Measurements from ENCODE around the gene PRDM2. TPM values are rescaled to one million over a fixed set of nuclear protein-coding genes. Genes with fewer than 3 reads are reported as not detected.

The PRDM2 gene
- total RNA-seq, 1 donor from 2014 or later: 23.0 TPM

DNA sequence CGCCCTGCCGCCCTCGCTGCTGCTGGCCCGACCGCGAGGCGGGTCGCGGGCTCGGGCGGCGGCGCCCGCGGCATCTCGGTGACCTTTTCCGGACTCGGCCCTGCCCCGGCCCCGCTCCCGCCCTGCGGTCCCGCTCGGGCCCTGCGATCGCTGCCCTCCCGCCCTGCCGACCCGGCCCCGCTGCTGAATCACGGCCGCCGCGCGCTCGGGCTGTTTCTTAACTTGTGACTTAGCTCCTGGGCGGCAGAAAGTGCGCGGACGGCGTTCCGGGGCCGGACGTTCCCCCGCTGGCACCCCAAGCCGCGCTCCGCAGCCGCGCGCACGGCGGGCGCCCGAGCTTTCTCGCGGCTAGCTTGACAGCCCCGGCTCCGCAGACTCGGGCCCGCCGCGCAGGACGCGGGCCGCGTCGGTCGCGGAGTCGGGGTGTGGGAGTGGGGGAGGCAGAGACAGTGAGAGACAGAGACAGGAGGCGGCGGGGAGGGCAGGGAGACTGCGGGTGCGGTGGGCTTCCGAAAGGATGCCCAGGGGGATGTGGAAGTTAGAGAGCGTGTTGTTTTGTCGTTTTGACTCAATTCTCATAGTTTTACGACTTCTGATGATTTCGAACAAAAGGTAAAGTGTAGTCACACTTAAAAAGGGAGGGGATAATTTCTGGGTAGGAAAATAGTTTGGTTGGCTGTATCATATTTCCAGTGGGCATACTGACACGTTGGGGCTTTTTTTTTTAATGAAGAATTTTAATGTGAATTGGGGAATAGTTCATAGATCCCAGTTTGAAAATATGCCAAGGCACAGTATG, 49.8 kb downstream of the PRDM2 start:
- no peaks in the 10 kb centered on the region for H3K36me3 ChIP-seq (ENCODE audit: control insufficient read depth in 3 of 3, insufficient read depth in 3 of 3, low read length in 3 of 3)
- H3K4me3 ChIP-seq (ENCODE audit: low read length in 3 of 3): peak overlapping the region; percentile 81 to 89 (median 84)
- peak overlapping the region; percentile 77 to 90 (median 85) for H3K9ac ChIP-seq (ENCODE audit: low read depth in 1 of 3, low read length in 3 of 3)
- peak overlapping the region; percentile 89 for H3K27ac ChIP-seq (ENCODE audit: low read depth, low read length)
- peaks cover 29 to 47% (median 40%) of the 10 kb centered on the region in 3 donors for H3K4me1 ChIP-seq (ENCODE audit: control insufficient read depth in 3 of 3, insufficient read depth in 3 of 3, low read length in 3 of 3)
- H3K27me3 ChIP-seq (ENCODE audit: control insufficient read depth in 3 of 3, insufficient read depth in 3 of 3, low read length in 3 of 3): no peaks in the 10 kb centered on the region
- no peaks in the 10 kb centered on the region for H3K9me3 ChIP-seq (ENCODE audit: control insufficient read depth in 3 of 3, low read length in 3 of 3)

DNA sequence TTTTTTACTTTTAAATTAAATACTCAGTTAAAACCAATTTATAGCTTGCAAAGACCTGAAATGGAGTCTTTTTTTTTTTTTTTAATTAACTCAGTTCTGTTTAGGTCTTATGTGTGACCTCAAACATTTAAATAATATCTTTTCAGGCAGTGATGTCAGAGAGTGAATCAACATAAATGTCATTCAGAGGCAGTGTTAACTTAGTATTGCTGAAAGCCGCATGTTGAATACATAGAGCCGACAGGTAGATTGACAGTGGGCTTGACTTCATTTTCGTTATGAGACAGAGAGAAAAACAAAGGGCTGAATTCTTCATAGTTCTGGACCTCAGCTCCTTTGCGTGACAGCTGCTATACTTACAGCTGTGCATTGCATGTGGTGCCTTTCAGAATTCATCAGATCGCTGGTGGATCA, 51.5 kb downstream of the PRDM2 start:
- H3K27me3 ChIP-seq (ENCODE audit: control insufficient read depth in 3 of 3, insufficient read depth in 3 of 3, low read length in 3 of 3): no peaks in the 10 kb centered on the region
- no peak overlapping the region for H3K27ac ChIP-seq (ENCODE audit: low read depth, low read length)
- H3K36me3 ChIP-seq (ENCODE audit: control insufficient read depth in 3 of 3, insufficient read depth in 3 of 3, low read length in 3 of 3): no peaks in the 10 kb centered on the region
- no peak overlapping the region for H3K4me3 ChIP-seq (ENCODE audit: low read length in 3 of 3)
- no peaks in the 10 kb centered on the region for H3K9me3 ChIP-seq (ENCODE audit: control insufficient read depth in 3 of 3, low read length in 3 of 3)
- peak overlapping the region in 2 of 3 donors; percentile 34 to 85 for H3K9ac ChIP-seq (ENCODE audit: low read depth in 1 of 3, low read length in 3 of 3)
- H3K4me1 ChIP-seq (ENCODE audit: control insufficient read depth in 3 of 3, insufficient read depth in 3 of 3, low read length in 3 of 3): peaks cover 36 to 52% (median 45%) of the 10 kb centered on the region in 3 donors

DNA sequence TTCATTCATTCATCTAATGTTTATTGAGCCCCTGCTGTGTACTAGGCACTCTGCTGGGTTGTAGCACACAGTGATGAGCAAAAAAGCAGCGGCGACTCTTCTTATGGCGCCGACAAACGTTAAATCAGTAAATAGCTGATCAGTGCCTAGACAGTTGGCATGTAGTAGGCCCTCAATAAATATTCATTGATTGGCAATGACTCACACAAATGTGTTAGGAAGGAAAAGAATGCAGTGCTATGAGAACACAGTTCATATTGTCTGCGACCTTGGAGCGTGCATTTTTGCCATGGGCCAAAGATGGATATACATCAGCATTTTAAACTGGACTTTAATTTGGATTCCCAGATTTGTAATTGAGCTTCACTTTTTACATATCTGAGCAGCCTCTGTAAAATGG, 52.0 kb downstream of the PRDM2 start:
- Histone ChIP-seq H3K9ac (ENCODE audit: low read depth in 1 of 3, low read length in 3 of 3) (no peak overlapping the region), H3K27ac (ENCODE audit: low read depth, low read length) (no peak overlapping the region), H3K9me3 (ENCODE audit: control insufficient read depth in 3 of 3, low read length in 3 of 3) (no peaks in the 10 kb centered on the region), H3K4me1 (ENCODE audit: control insufficient read depth in 3 of 3, insufficient read depth in 3 of 3, low read length in 3 of 3) (peaks cover 41 to 57% (median 51%) of the 10 kb centered on the region in 3 donors), H3K4me3 (ENCODE audit: low read length in 3 of 3) (no peak overlapping the region), H3K27me3 (ENCODE audit: control insufficient read depth in 3 of 3, insufficient read depth in 3 of 3, low read length in 3 of 3) (no peaks in the 10 kb centered on the region), H3K36me3 (ENCODE audit: control insufficient read depth in 3 of 3, insufficient read depth in 3 of 3, low read length in 3 of 3) (no peaks in the 10 kb centered on the region)

DNA sequence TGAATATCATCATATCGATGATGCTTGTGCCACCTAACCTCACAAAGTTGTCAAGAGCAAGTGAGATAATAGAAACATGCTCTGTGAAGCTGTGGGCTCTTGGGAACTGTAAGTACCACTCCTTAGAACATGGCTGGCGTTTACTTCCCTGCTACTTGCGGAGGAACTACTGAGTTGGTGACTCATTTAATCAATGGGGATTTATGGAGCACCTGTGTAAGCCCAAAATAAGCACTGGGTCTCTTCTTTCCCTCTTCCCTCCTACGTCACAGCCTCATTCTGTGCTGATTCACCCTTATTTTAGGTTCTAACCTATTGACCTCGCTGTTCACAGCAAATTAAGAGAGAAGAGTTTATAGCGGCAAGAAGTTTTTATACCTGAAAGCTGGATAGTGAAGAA, 52.9 kb downstream of the PRDM2 start:
- Histone ChIP-seq H3K27me3 (ENCODE audit: control insufficient read depth in 3 of 3, insufficient read depth in 3 of 3, low read length in 3 of 3) (no peaks in the 10 kb centered on the region), H3K9me3 (ENCODE audit: control insufficient read depth in 3 of 3, low read length in 3 of 3) (no peaks in the 10 kb centered on the region), H3K36me3 (ENCODE audit: control insufficient read depth in 3 of 3, insufficient read depth in 3 of 3, low read length in 3 of 3) (no peaks in the 10 kb centered on the region), H3K27ac (ENCODE audit: low read depth, low read length) (no peak overlapping the region), H3K4me1 (ENCODE audit: control insufficient read depth in 3 of 3, insufficient read depth in 3 of 3, low read length in 3 of 3) (peaks cover 45 to 61% (median 56%) of the 10 kb centered on the region in 3 donors), H3K9ac (ENCODE audit: low read depth in 1 of 3, low read length in 3 of 3) (no peak overlapping the region), H3K4me3 (ENCODE audit: low read length in 3 of 3) (no peak overlapping the region)

DNA sequence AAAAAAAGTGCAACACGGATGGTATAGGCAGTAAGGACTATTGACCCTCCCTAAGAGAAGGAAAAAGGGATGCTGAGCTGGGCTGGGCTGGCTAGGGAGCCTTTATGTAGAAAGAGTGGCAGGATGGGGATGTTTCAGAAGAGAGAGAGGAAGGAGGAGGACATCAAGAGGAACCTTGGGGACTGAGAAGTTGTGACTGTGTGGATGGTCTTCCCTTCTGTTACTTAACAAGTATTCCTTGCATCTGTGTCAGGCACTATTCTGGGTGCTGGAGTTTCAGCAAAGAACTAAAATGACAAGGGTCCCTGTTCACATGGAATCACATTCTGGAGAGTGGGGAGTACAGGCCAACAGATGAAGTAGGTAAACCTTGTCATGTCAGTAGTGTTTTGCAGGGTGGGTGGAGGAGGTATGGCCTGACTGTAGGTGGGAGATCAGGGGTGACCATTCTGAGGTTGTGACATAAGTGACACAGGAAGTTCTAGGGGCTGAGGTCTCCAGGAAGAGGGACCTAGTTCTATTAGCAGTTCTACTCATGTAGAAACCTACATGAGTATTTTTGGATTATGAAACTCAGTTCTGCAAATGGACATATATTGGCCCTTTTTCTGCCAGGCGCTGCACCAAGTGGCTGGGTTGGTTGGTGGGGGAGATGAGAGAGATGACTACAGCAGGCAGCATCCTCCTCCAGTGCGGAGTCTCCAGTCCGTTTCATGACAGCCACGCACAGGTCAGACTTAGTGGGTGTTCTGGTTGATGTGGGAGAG, 53.8 kb downstream of the PRDM2 start:
- H3K4me1 ChIP-seq (ENCODE audit: control insufficient read depth in 3 of 3, insufficient read depth in 3 of 3, low read length in 3 of 3): peaks cover 40 to 57% (median 52%) of the 10 kb centered on the region in 3 donors
- H3K9ac ChIP-seq (ENCODE audit: low read depth in 1 of 3, low read length in 3 of 3): no peak overlapping the region
- no peaks in the 10 kb centered on the region for H3K27me3 ChIP-seq (ENCODE audit: control insufficient read depth in 3 of 3, insufficient read depth in 3 of 3, low read length in 3 of 3)
- no peak overlapping the region for H3K27ac ChIP-seq (ENCODE audit: low read depth, low read length)
- no peaks in the 10 kb centered on the region for H3K9me3 ChIP-seq (ENCODE audit: control insufficient read depth in 3 of 3, low read length in 3 of 3)
- H3K36me3 ChIP-seq (ENCODE audit: control insufficient read depth in 3 of 3, insufficient read depth in 3 of 3, low read length in 3 of 3): no peaks in the 10 kb centered on the region
- H3K4me3 ChIP-seq (ENCODE audit: low read length in 3 of 3): no peak overlapping the region

DNA sequence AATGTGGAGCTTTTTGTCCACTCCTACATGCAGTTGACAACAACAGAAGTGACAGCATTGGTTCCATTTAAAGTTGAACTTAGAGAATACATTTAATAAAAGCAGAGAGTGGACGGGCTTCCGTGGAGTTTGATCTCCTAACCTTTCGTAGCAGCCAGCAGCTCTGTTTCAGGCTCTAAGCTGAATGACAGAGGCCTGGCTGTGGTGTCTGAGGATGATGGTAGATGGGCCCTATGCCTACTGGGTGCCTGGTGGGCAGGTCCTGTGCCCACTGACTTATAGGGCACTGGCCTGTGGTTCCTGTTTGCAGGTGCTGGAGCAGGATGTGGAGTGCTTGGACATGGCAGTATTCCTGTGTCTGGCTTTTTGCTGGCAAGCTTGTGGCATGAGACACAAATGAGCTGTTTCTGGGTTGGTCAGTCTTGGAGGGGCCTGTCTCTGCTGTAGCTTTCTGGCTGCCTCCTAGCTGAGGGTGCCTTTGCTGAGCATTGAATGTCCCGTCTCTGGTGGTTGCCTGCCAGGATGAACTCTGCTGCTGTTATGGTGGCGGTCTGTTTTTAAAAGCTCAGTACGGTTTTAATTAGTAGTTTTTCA, 54.6 kb downstream of the PRDM2 start:
- H3K27ac ChIP-seq (ENCODE audit: low read depth, low read length): no peak overlapping the region
- H3K9me3 ChIP-seq (ENCODE audit: control insufficient read depth in 3 of 3, low read length in 3 of 3): no peaks in the 10 kb centered on the region
- peak overlapping the region in 1 of 3 donors; percentile 63 for H3K9ac ChIP-seq (ENCODE audit: low read depth in 1 of 3, low read length in 3 of 3)
- peak overlapping the region in 1 of 3 donors; percentile 23 for H3K4me3 ChIP-seq (ENCODE audit: low read length in 3 of 3)
- no peaks in the 10 kb centered on the region for H3K27me3 ChIP-seq (ENCODE audit: control insufficient read depth in 3 of 3, insufficient read depth in 3 of 3, low read length in 3 of 3)
- H3K4me1 ChIP-seq (ENCODE audit: control insufficient read depth in 3 of 3, insufficient read depth in 3 of 3, low read length in 3 of 3): peaks cover 44 to 57% (median 51%) of the 10 kb centered on the region in 3 donors
- H3K36me3 ChIP-seq (ENCODE audit: control insufficient read depth in 3 of 3, insufficient read depth in 3 of 3, low read length in 3 of 3): no peaks in the 10 kb centered on the region

DNA sequence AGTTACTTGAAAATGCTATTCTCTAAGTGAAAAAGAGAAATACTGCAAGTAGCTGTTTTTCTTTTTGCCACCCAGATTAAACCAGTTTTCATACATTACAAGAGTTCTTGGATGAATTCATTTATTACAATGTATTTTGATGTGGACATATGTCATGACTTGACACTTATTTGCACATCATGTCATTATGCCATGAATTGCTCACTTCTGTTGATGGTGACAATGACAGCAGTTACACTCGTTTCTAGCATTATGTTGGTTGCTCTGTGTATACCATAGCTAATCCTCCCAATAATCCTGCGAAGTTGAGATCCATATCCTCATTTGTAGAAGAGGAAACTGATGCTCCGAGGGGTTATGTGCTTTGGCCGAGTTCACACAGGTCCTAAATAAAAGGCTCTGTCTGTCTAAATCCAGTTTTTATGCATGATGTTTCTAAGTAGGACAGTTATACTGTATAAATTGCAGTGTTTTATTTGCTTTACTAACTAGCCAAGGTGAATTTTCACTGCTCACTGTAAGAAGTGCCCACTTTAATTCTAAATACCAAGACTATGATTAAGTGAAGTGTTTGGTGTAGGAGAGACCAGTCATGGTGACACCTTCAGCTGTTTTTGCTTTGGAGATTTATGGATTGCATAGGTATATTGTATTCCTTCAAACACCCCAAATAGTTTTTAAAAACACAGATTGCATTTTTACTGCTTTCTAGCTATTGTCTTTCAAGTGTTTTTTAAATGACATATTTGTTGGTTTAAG, 56.7 kb downstream of the PRDM2 start:
- H3K4me3 ChIP-seq (ENCODE audit: low read length in 3 of 3): no peak overlapping the region
- H3K4me1 ChIP-seq (ENCODE audit: control insufficient read depth in 3 of 3, insufficient read depth in 3 of 3, low read length in 3 of 3): peaks cover 44 to 59% (median 50%) of the 10 kb centered on the region in 3 donors
- H3K36me3 ChIP-seq (ENCODE audit: control insufficient read depth in 3 of 3, insufficient read depth in 3 of 3, low read length in 3 of 3): no peaks in the 10 kb centered on the region

DNA sequence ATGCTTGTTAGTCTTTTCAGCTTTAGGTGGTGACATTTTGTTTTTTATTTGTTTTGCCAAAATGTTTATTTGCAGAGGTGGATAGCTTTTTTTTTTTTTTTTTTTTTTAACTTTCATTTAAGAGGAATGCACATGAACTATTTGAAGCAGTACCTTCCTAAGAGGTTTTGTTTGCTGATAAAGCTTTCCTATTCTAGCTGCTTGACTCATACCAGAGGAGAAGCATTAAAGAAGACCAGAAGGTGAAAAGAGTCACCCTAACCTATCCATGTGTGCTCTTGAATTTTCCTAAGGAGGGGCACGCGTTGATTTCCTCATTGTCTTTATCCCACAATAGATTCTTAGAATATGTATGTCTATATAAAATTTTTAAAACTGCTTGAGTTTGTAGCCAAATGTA, 57.7 kb downstream of the PRDM2 start:
- H3K36me3 ChIP-seq (ENCODE audit: control insufficient read depth in 3 of 3, insufficient read depth in 3 of 3, low read length in 3 of 3): no peaks in the 10 kb centered on the region
- H3K4me3 ChIP-seq (ENCODE audit: low read length in 3 of 3): no peak overlapping the region
- peaks cover 47 to 61% (median 50%) of the 10 kb centered on the region in 3 donors for H3K4me1 ChIP-seq (ENCODE audit: control insufficient read depth in 3 of 3, insufficient read depth in 3 of 3, low read length in 3 of 3)
- H3K9me3 ChIP-seq (ENCODE audit: control insufficient read depth in 3 of 3, low read length in 3 of 3): no peaks in the 10 kb centered on the region
- H3K27ac ChIP-seq (ENCODE audit: low read depth, low read length): no peak overlapping the region
- H3K27me3 ChIP-seq (ENCODE audit: control insufficient read depth in 3 of 3, insufficient read depth in 3 of 3, low read length in 3 of 3): no peaks in the 10 kb centered on the region
- H3K9ac ChIP-seq (ENCODE audit: low read depth in 1 of 3, low read length in 3 of 3): no peak overlapping the region

More for the DNA sequence above, 56.7 kb downstream of the PRDM2 start:
- peak overlapping the region in 1 of 3 donors; percentile 19 for H3K9ac ChIP-seq (ENCODE audit: low read depth in 1 of 3, low read length in 3 of 3)
- H3K9me3 ChIP-seq (ENCODE audit: control insufficient read depth in 3 of 3, low read length in 3 of 3): no peaks in the 10 kb centered on the region
- no peaks in the 10 kb centered on the region for H3K27me3 ChIP-seq (ENCODE audit: control insufficient read depth in 3 of 3, insufficient read depth in 3 of 3, low read length in 3 of 3)
- peak overlapping the region; percentile 15 for H3K27ac ChIP-seq (ENCODE audit: low read depth, low read length)

DNA sequence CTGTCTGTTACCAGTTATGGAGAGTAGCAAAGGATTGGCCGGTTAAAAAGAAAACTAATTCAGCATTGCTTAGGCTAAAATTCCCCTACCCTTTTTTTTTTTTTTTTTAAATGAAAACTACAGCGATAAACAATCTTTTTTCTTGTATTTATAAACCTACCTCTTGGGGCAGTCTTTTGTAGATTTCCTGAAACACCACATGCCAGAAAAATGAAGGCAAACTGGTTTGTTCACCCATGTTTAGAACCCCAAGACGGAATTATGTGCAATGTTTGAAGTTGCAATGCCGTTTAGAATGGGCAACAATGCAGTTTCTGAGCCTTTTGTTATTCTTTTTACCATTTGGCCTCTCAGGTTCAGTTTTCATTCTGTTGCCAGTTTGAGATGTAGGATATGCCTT, 59.1 kb downstream of the PRDM2 start:
- no peak overlapping the region for H3K4me3 ChIP-seq (ENCODE audit: low read length in 3 of 3)
- no peaks in the 10 kb centered on the region for H3K9me3 ChIP-seq (ENCODE audit: control insufficient read depth in 3 of 3, low read length in 3 of 3)
- no peaks in the 10 kb centered on the region for H3K27me3 ChIP-seq (ENCODE audit: control insufficient read depth in 3 of 3, insufficient read depth in 3 of 3, low read length in 3 of 3)
- H3K27ac ChIP-seq (ENCODE audit: low read depth, low read length): no peak overlapping the region
- peaks cover 40 to 51% (median 46%) of the 10 kb centered on the region in 3 donors for H3K4me1 ChIP-seq (ENCODE audit: control insufficient read depth in 3 of 3, insufficient read depth in 3 of 3, low read length in 3 of 3)
- H3K9ac ChIP-seq (ENCODE audit: low read depth in 1 of 3, low read length in 3 of 3): no peak overlapping the region
- no peaks in the 10 kb centered on the region for H3K36me3 ChIP-seq (ENCODE audit: control insufficient read depth in 3 of 3, insufficient read depth in 3 of 3, low read length in 3 of 3)

Data from skeletal muscle tissue (tissue), 4 donors.